HG03469 (cell line): ENCODE data around the gene SHANK3.
"Not testable (repeated sequence)": the region's sequence is repeated elsewhere in the genome, so short reads cannot be mapped to it uniquely, and the experiment has no call there.

Experiments
- ATAC-seq: cut with Tn5 transposase; IDR thresholded peaks from one replicate; pipeline ENCODE4 v1.9.1; 2021; ENCODE audit warnings: mild to moderate bottlenecking, moderate library complexity, moderate number of reproducible peaks; ENCODE audit not compliant: unreplicated experiment

SHANK3 gene

GRCh38 chr22:50653256-50653655, 19.4 kb upstream of the SHANK3 start:
- no peak for ATAC-seq

- ATAC-seq, result not testable (repeated sequence)
These were observed 18.0 kb upstream of the SHANK3 start for GRCh38 chr22:50654664-50655063.

GRCh38 chr22:50656122-50657070, 16.2 kb upstream of the SHANK3 start:
- ATAC-seq, result no peak

GRCh38 chr22:50657925-50658324, 14.7 kb upstream of the SHANK3 start:
- no peak for ATAC-seq

- not testable (repeated sequence) for ATAC-seq
These were observed 12.9 kb upstream of the SHANK3 start for GRCh38 chr22:50659711-50660110.

GRCh38 chr22:50660306-50660705, 12.3 kb upstream of the SHANK3 start:
- no peak for ATAC-seq

- ATAC-seq, result no peak
These were observed 7.4 kb upstream of the SHANK3 start for GRCh38 chr22:50665212-50665611.

GRCh38 chr22:50665738-50666137, 6.9 kb upstream of the SHANK3 start:
- no peak for ATAC-seq

GRCh38 chr22:50670513-50670912, 2.1 kb upstream of the SHANK3 start:
- ATAC-seq, result no peak

GRCh38 chr22:50670914-50671538, 1.6 kb upstream of the SHANK3 start:
- ATAC-seq, result no peak

- no peak for ATAC-seq
These were observed 982 bp upstream of the SHANK3 start for GRCh38 chr22:50671641-50672040.

- ATAC-seq, result no peak
These were observed 582 bp upstream of the SHANK3 start for GRCh38 chr22:50672041-50672440.

GRCh38 chr22:50673231-50674129, 857 bp downstream of the SHANK3 start:
- ATAC-seq, result no peak

GRCh38 chr22:50674130-50674500, 1.5 kb downstream of the SHANK3 start:
- ATAC-seq, result no peak

- no peak for ATAC-seq
These were observed 2.3 kb downstream of the SHANK3 start for GRCh38 chr22:50674606-50675552.

GRCh38 chr22:50675553-50676179, 3.0 kb downstream of the SHANK3 start:
- ATAC-seq, result no peak

GRCh38 chr22:50676180-50676636, 3.6 kb downstream of the SHANK3 start:
- no peak for ATAC-seq

GRCh38 chr22:50676661-50677492, 4.3 kb downstream of the SHANK3 start:
- no peak for ATAC-seq
